Small intestine (tissue), 16 donors: ENCODE data around the gene KCTD6. TPM values are rescaled to one million over a fixed set of nuclear protein-coding genes. Genes with fewer than 3 reads are reported as not detected.

ENCODE experiments used
- DNase-seq, 2 donors: peaks; one replicate each; pipeline versions ENCODE4 v3.0.0 to v3.0.0-alpha.2; 2013
- FAIRE-seq: peaks from 2 replicates; lab custom pipeline; 2012; peaks lifted over from hg19 to GRCh38; lab: Jason Lieb, UNC
- H3K27ac ChIP-seq, 3 donors: one replicate each; pipeline ENCODE4 v1.5.1; 2013; ENCODE audit warnings: low read length in 2 of 3, mild to moderate bottlenecking in 2 of 3, control low read depth in 1 of 3, inconsistent platforms in 1 of 3, low read depth in 1 of 3, moderate library complexity in 1 of 3
- H3K27me3 ChIP-seq, 3 donors: one replicate each; pipeline ENCODE4 v1.6.1; 2013; ENCODE audit warnings: low read length in 3 of 3, inconsistent platforms in 1 of 3; ENCODE audit not compliant: control insufficient read depth in 3 of 3, insufficient read depth in 3 of 3
- H3K36me3 ChIP-seq, 3 donors: one replicate each; pipeline ENCODE4 v1.6.1; 2013; ENCODE audit warnings: low read length in 3 of 3, inconsistent platforms in 1 of 3, low read depth in 1 of 3, mild to moderate bottlenecking in 1 of 3, moderate library complexity in 1 of 3; ENCODE audit not compliant: control insufficient read depth in 3 of 3, insufficient read depth in 2 of 3
- H3K4me1 ChIP-seq, 3 donors: one replicate each; pipeline ENCODE4 v1.6.1; 2013; ENCODE audit warnings: low read length in 2 of 3, inconsistent platforms in 1 of 3, low read depth in 1 of 3, mild to moderate bottlenecking in 1 of 3, moderate library complexity in 1 of 3; ENCODE audit not compliant: control insufficient read depth in 3 of 3, insufficient read depth in 2 of 3
- H3K4me3 ChIP-seq, 3 donors: one replicate each; pipeline ENCODE4 v1.5.1; 2013; ENCODE audit warnings: low read length in 3 of 3, control low read depth in 1 of 3, inconsistent platforms in 1 of 3, low read depth in 1 of 3, mild to moderate bottlenecking in 1 of 3, moderate library complexity in 1 of 3
- H3K9me3 ChIP-seq, 2 donors: one replicate each; pipeline ENCODE4 v1.6.1; 2013; ENCODE audit warnings: low read depth in 1 of 2, low read length in 1 of 2; ENCODE audit not compliant: control insufficient read depth in 2 of 2, insufficient read depth in 1 of 2
- WGBS, 3 donors: extraction: QIAGEN DNeasy Blood & Tissue Kit; methylation state at CpG; one replicate each; pipeline ENCODE4 v1.1.7; 2013; 5-methylcytosine and 5-hydroxymethylcytosine counted together
- long read RNA-seq, 10 donors: transcript quantifications; one replicate each; lab custom pipeline, GENCODE V29; 2026
- polyA plus RNA-seq, 4 donors: library from polyadenylated mRNA; stranded (reverse) in 3 of 4; unstranded in 1 of 4; fragments of 200-250 nt in 3 of 4; fragments of 120-200 nt in 1 of 4; gene quantifications; one replicate each; pipeline versions ENCODE4 v1.2.1 to v1.2.3, GENCODE V29; 2013
- donor health status: healthy with polysubstance abuse.
- donor health status: control.
- donor health status: control.
- donor health status: Bipolar disorder and iron deficiency.
- donor health status: healthy.

KCTD6 gene
- polyA plus RNA-seq = 10 to 100 TPM in 1 of 4 donors, 1 to 10 TPM in 3; 2.4 to 22.6 (median 4.7) TPM
- long read RNA-seq, donor 1 = 0 reads
- long read RNA-seq, donor 2, partial matches to known transcripts = 0 of 3 reads
- long read RNA-seq, donor 2, other reads (novel, unspliced or antisense) = 0 of 3 reads
- long read RNA-seq, donor 3, partial matches to known transcripts = 0 of 3 reads
- long read RNA-seq, donor 3, other reads (novel, unspliced or antisense) = 0 of 3 reads
- long read RNA-seq, donor 4 = 0 reads
- long read RNA-seq, donor 5, partial matches to known transcripts = 0 of 3 reads
- long read RNA-seq, donor 5, other reads (novel, unspliced or antisense) = 0 of 3 reads
- long read RNA-seq, donor 6, partial matches to known transcripts = 0 of 3 reads
- long read RNA-seq, donor 6, other reads (novel, unspliced or antisense) = 0 of 3 reads
- long read RNA-seq, donor 7 = 0 reads
- long read RNA-seq, donor 8, partial matches to known transcripts = 0 of 1 reads
- long read RNA-seq, donor 8, other reads (novel, unspliced or antisense) = 0 of 1 reads
- long read RNA-seq, donor 9, partial matches to known transcripts = 0 of 2 reads
- long read RNA-seq, donor 9, other reads (novel, unspliced or antisense) = 0 of 2 reads
- long read RNA-seq, donor 10, transcript KCTD6-202 (3 exons, 1,533 nt) = major isoform, 6 of 9 reads
- long read RNA-seq, donor 10, partial matches to known transcripts = 0 of 9 reads
- long read RNA-seq, donor 10, other reads (novel, unspliced or antisense) = 0 of 9 reads

GRCh38 chr3:58491506-58492402, at the start of gene KCTD6:
Gene KCTD6 (plus strand): TSS chr3:58492096. CDS start chr3:58498756, 6,660 bp downstream.
- WGBS, 3 donors = 0 to 1% (median 1%) methylated on average over 42 to 104 of the region's 104 CpGs
- Histone ChIP-seq H3K4me1 (peaks cover 3 to 24% (median 7%) of the 10 kb centered on the region in 3 donors), H3K27ac (peak within 1 kb of the TSS; percentile 51 to 70 (median 62)), H3K27me3 (no peaks in the 10 kb centered on the region), H3K4me3 (peak within 1 kb of the TSS; percentile 77 to 97 (median 89)), H3K36me3 (no peaks in the 10 kb centered on the region), H3K9me3 (no peaks in the 10 kb centered on the region)
- FAIRE-seq (no peak), DNase-seq (peak; percentile 90 to 99)

GRCh38 chr3:58452176-58452575, 39.7 kb upstream of the KCTD6 start:
- no peak overlapping the region for H3K4me3 ChIP-seq
- peaks cover 0 to 24% of the 10 kb centered on the region in 2 donors for H3K9me3 ChIP-seq
- WGBS, 3 donors = 28 to 39% (median 35%) methylated on average over 1 of the region's 1 CpG
- FAIRE-seq (no peak), DNase-seq (peak; percentile 28 to 40)
- no peaks in the 10 kb centered on the region for H3K27me3 ChIP-seq
- no peak overlapping the region for H3K27ac ChIP-seq
- no peaks in the 10 kb centered on the region for H3K36me3 ChIP-seq
- H3K4me1 ChIP-seq = no peaks in the 10 kb centered on the region

GRCh38 chr3:58459160-58459559, 32.7 kb upstream of the KCTD6 start:
- DNase-seq (no peak), FAIRE-seq (no peak)
- peaks cover 0 to 18% of the 10 kb centered on the region in 2 donors for H3K9me3 ChIP-seq
- no peak overlapping the region for H3K4me3 ChIP-seq
- H3K27ac ChIP-seq = no peak overlapping the region
- peaks cover 0 to 9% (median 0%) of the 10 kb centered on the region in 3 donors for H3K4me1 ChIP-seq
- H3K27me3 ChIP-seq = no peaks in the 10 kb centered on the region
- WGBS, 3 donors = 74 to 80% (median 76%) methylated on average over 4 of the region's 4 CpGs
- no peaks in the 10 kb centered on the region for H3K36me3 ChIP-seq

GRCh38 chr3:58462829-58463180, 29.1 kb upstream of the KCTD6 start:
- Histone ChIP-seq H3K27me3 (no peaks in the 10 kb centered on the region), H3K27ac (peak overlapping the region in 1 of 3 donors; percentile 64), H3K4me1 (peaks cover 0 to 9% (median 0%) of the 10 kb centered on the region in 3 donors), H3K9me3 (no peaks in the 10 kb centered on the region), H3K4me3 (no peak overlapping the region), H3K36me3 (no peaks in the 10 kb centered on the region)
- DNase-seq (no peak), FAIRE-seq (no peak)
- 56 to 74% (median 60%) methylated on average over 4 of the region's 4 CpGs for WGBS, 3 donors

- no peaks in the 10 kb centered on the region for H3K27me3 ChIP-seq
- H3K9me3 ChIP-seq = no peaks in the 10 kb centered on the region
- WGBS, 3 donors = 7 to 22% (median 10%) methylated on average over 18 of the region's 18 CpGs
- peak overlapping the region in 1 of 3 donors; percentile 9 for H3K4me3 ChIP-seq
- no peaks in the 10 kb centered on the region for H3K36me3 ChIP-seq
- H3K4me1 ChIP-seq = peaks cover 0 to 9% (median 0%) of the 10 kb centered on the region in 3 donors
- DNase-seq = peak; percentile 78 to 82
- peak overlapping the region in 2 of 3 donors; percentile 37 to 64 for H3K27ac ChIP-seq
- FAIRE-seq = no peak
Observed at GRCh38 chr3:58463181-58463941, 28.5 kb upstream of the KCTD6 start.

- DNase-seq (no peak), FAIRE-seq (no peak)
- no peaks in the 10 kb centered on the region for H3K36me3 ChIP-seq
- no peak overlapping the region for H3K4me3 ChIP-seq
- WGBS, 3 donors = 31 to 35% (median 34%) methylated on average over 5 of the region's 5 CpGs
- H3K27ac ChIP-seq = peak overlapping the region in 1 of 3 donors; percentile 64
- H3K9me3 ChIP-seq = no peaks in the 10 kb centered on the region
- H3K27me3 ChIP-seq = no peaks in the 10 kb centered on the region
- peaks cover 0 to 9% (median 0%) of the 10 kb centered on the region in 3 donors for H3K4me1 ChIP-seq
Observed at GRCh38 chr3:58463942-58464271, 28.0 kb upstream of the KCTD6 start.

- WGBS, 3 donors = 38 to 59% (median 42%) methylated on average over 3 of the region's 3 CpGs
- FAIRE-seq = no peak
Observed at GRCh38 chr3:58464866-58465265, 27.0 kb upstream of the KCTD6 start.

More at GRCh38 chr3:58464866-58465265, 27.0 kb upstream of the KCTD6 start:
- H3K9me3 ChIP-seq = no peaks in the 10 kb centered on the region
- peaks cover 0 to 10% (median 0%) of the 10 kb centered on the region in 3 donors for H3K4me1 ChIP-seq
- no peak overlapping the region for H3K4me3 ChIP-seq
- no peak for DNase-seq
- no peaks in the 10 kb centered on the region for H3K27me3 ChIP-seq
- no peaks in the 10 kb centered on the region for H3K36me3 ChIP-seq
- H3K27ac ChIP-seq = no peak overlapping the region
